ENCODE measurements around the gene ASPDH. TPM values are rescaled to one million over a fixed set of nuclear protein-coding genes. Genes with fewer than 3 reads are reported as not detected.

ASPDH gene
- total RNA-seq, 1 donor from 2014 or later = not detected

GRCh38 chr19:50482271-50482855, 31.4 kb downstream of the ASPDH start:
- H3K27ac Mint-ChIP-seq (ENCODE audit: unreplicated experiment) = no peak overlapping the region
- H4K20me1 ChIP-seq (ENCODE audit: insufficient read depth, low read length) = peaks cover 16% of the 10 kb centered on the region
- no peaks in the 10 kb centered on the region for H3K4me1 Mint-ChIP-seq (ENCODE audit: low read depth, unreplicated experiment)
- no peaks in the 10 kb centered on the region for H3K9me3 ChIP-seq (ENCODE audit: insufficient read depth, low read depth, low read length)
- H3K9me3 Mint-ChIP-seq (ENCODE audit: unreplicated experiment) = peaks cover 27% of the 10 kb centered on the region
- no peak overlapping the region for H3K4me3 ChIP-seq (ENCODE audit: insufficient read depth, low read depth, low read length)
- no peaks in the 10 kb centered on the region for H3K27me3 Mint-ChIP-seq (ENCODE audit: low read depth, unreplicated experiment)
- H3K36me3 ChIP-seq (ENCODE audit: insufficient read depth, low read length) = peaks cover 4% of the 10 kb centered on the region
- H3K4me3 Mint-ChIP-seq (ENCODE audit: unreplicated experiment) = no peak overlapping the region
- FAIRE-seq (no peak), DNase-seq (ENCODE audit: low read depth) (no peak)
- H3K4me1 ChIP-seq (ENCODE audit: insufficient read depth, low read length) = peaks cover 2% of the 10 kb centered on the region
- H3K27ac ChIP-seq (ENCODE audit: low read depth, low read length) = no peak overlapping the region
- H3K9ac ChIP-seq (ENCODE audit: low read length) = no peak overlapping the region
- no peak overlapping the region for H2AFZ ChIP-seq (ENCODE audit: low read depth, low read length)
- peaks cover 22% of the 10 kb centered on the region for H3K79me2 ChIP-seq (ENCODE audit: insufficient read depth, low read length)
- TF ChIP-seq CTCF (IDR thresholded peaks at IDR 0.05; ENCODE audit: insufficient read depth, low read depth, low read length) (no peak), EZH2 (IDR thresholded peaks at IDR 0.05; ENCODE audit: insufficient read depth, low read length) (no peak)
- H3K36me3 Mint-ChIP-seq (ENCODE audit: low read depth, unreplicated experiment) = no peaks in the 10 kb centered on the region
- no peaks in the 10 kb centered on the region for H3K27me3 ChIP-seq (ENCODE audit: insufficient read depth, low read length)
- H3K4me2 ChIP-seq (ENCODE audit: low read length) = no peak overlapping the region

- no peaks in the 10 kb centered on the region for H3K27me3 ChIP-seq (ENCODE audit: insufficient read depth, low read length)
- H3K27me3 Mint-ChIP-seq (ENCODE audit: low read depth, unreplicated experiment) = no peaks in the 10 kb centered on the region
- H2AFZ ChIP-seq (ENCODE audit: low read depth, low read length) = no peak overlapping the region
- no peak overlapping the region for H3K4me3 ChIP-seq (ENCODE audit: insufficient read depth, low read depth, low read length)
- H3K79me2 ChIP-seq (ENCODE audit: insufficient read depth, low read length) = peaks cover 25% of the 10 kb centered on the region
- peaks cover 20% of the 10 kb centered on the region for H4K20me1 ChIP-seq (ENCODE audit: insufficient read depth, low read length)
- no peak overlapping the region for H3K27ac Mint-ChIP-seq (ENCODE audit: unreplicated experiment)
- H3K9ac ChIP-seq (ENCODE audit: low read length) = no peak overlapping the region
- H3K4me2 ChIP-seq (ENCODE audit: low read length) = no peak overlapping the region
- DNase-seq (ENCODE audit: low read depth) = no peak
- no peak overlapping the region for H3K27ac ChIP-seq (ENCODE audit: low read depth, low read length)
- FAIRE-seq = no peak
- no peaks in the 10 kb centered on the region for H3K9me3 ChIP-seq (ENCODE audit: insufficient read depth, low read depth, low read length)
- no peak for TF ChIP-seq CTCF (IDR thresholded peaks at IDR 0.05; ENCODE audit: insufficient read depth, low read depth, low read length)
- no peak for TF ChIP-seq EZH2 (IDR thresholded peaks at IDR 0.05; ENCODE audit: insufficient read depth, low read length)
- H3K4me3 Mint-ChIP-seq (ENCODE audit: unreplicated experiment) = no peak overlapping the region
- no peaks in the 10 kb centered on the region for H3K4me1 Mint-ChIP-seq (ENCODE audit: low read depth, unreplicated experiment)
- peaks cover 4% of the 10 kb centered on the region for H3K36me3 ChIP-seq (ENCODE audit: insufficient read depth, low read length)
- H3K4me1 ChIP-seq (ENCODE audit: insufficient read depth, low read length) = peaks cover 5% of the 10 kb centered on the region
- H3K9me3 Mint-ChIP-seq (ENCODE audit: unreplicated experiment) = peaks cover 27% of the 10 kb centered on the region
- H3K36me3 Mint-ChIP-seq (ENCODE audit: low read depth, unreplicated experiment) = no peaks in the 10 kb centered on the region
Observed at GRCh38 chr19:50481351-50482149, 32.2 kb downstream of the ASPDH start.

Data from astrocyte (in vitro differentiated cells and primary cell).